ENCODE data around the gene ALKAL2.

GRCh38 chr2:287471-287885, 413 bp downstream of the ALKAL2 start:
- TF ChIP-seq POLR2A (IDR thresholded peaks at IDR 0.05) (no peak), CTCF (IDR thresholded peaks at IDR 0.05) (no peak)

All from tibial nerve (tissue), 3 donors.